Measurements from ENCODE around the gene BRPF3.
"Not testable (repeated sequence)": the region's sequence is repeated elsewhere in the genome, so short reads cannot be mapped to it uniquely, and the experiment has no call there.

Gene BRPF3

GRCh38 chr6:36200998-36201596 lies 4.6 kb downstream of the BRPF3 start:
- no peak for DNase-seq (ENCODE audit: low read depth)

GRCh38 chr6:36201612-36202011 lies 5.1 kb downstream of the BRPF3 start:
- DNase-seq (ENCODE audit: low read depth), result no peak

- DNase-seq (ENCODE audit: low read depth), result no peak
Observed at GRCh38 chr6:36202101-36202500, 5.6 kb downstream of the BRPF3 start.

GRCh38 chr6:36204068-36204753 lies 7.7 kb downstream of the BRPF3 start:
- no peak for DNase-seq (ENCODE audit: low read depth)

- DNase-seq (ENCODE audit: low read depth), result no peak
Observed at GRCh38 chr6:36207155-36207554, 10.6 kb downstream of the BRPF3 start.

GRCh38 chr6:36209606-36210005 lies 13.1 kb downstream of the BRPF3 start:
- no peak for DNase-seq (ENCODE audit: low read depth)

- DNase-seq (ENCODE audit: low read depth), result no peak
Observed at GRCh38 chr6:36210182-36210581, 13.6 kb downstream of the BRPF3 start.

- no peak for DNase-seq (ENCODE audit: low read depth)
Observed at GRCh38 chr6:36210886-36211595, 14.5 kb downstream of the BRPF3 start.

- peak; percentile 11 for DNase-seq (ENCODE audit: low read depth)
Observed at GRCh38 chr6:36216559-36216958, 20.0 kb downstream of the BRPF3 start.

GRCh38 chr6:36217188-36217587 lies 20.6 kb downstream of the BRPF3 start:
- no peak for DNase-seq (ENCODE audit: low read depth)

- DNase-seq (ENCODE audit: low read depth), result no peak
Observed at GRCh38 chr6:36217946-36218345, 21.4 kb downstream of the BRPF3 start.

GRCh38 chr6:36218516-36218915 lies 22.0 kb downstream of the BRPF3 start:
- not testable (repeated sequence) for DNase-seq (ENCODE audit: low read depth)

GRCh38 chr6:36219081-36219480 lies 22.5 kb downstream of the BRPF3 start:
- no peak for DNase-seq (ENCODE audit: low read depth)

GRCh38 chr6:36220226-36220625 lies 23.7 kb downstream of the BRPF3 start:
- no peak for DNase-seq (ENCODE audit: low read depth)

- no peak for DNase-seq (ENCODE audit: low read depth)
Observed at GRCh38 chr6:36221674-36222073, 25.1 kb downstream of the BRPF3 start.

- DNase-seq (ENCODE audit: low read depth), result no peak
Observed at GRCh38 chr6:36222924-36223323, 26.4 kb downstream of the BRPF3 start.

GRCh38 chr6:36223706-36224105 lies 27.2 kb downstream of the BRPF3 start:
- DNase-seq (ENCODE audit: low read depth), result no peak

- DNase-seq (ENCODE audit: low read depth), result no peak
Observed at GRCh38 chr6:36224918-36225461, 28.4 kb downstream of the BRPF3 start.

- DNase-seq (ENCODE audit: low read depth), result no peak
Observed at GRCh38 chr6:36226438-36227047, 30.0 kb downstream of the BRPF3 start.

- no peak for DNase-seq (ENCODE audit: low read depth)
Observed at GRCh38 chr6:36227379-36228228, 31.1 kb downstream of the BRPF3 start.

- no peak for DNase-seq (ENCODE audit: low read depth)
Observed at GRCh38 chr6:36229223-36229622, 32.7 kb downstream of the BRPF3 start.

- DNase-seq (ENCODE audit: low read depth), result no peak
Observed at GRCh38 chr6:36230371-36230770, 33.8 kb downstream of the BRPF3 start.
